HG02623 (cell line): Measurements from ENCODE around the gene RAB3IL1.
"Not testable (repeated sequence)": the region's sequence is repeated elsewhere in the genome, so short reads cannot be mapped to it uniquely, and the experiment has no call there.

Source experiments
- ATAC-seq: cut with Tn5 transposase; IDR thresholded peaks from one replicate; pipeline ENCODE4 v1.9.1; 2021; ENCODE audit warnings: moderate library complexity; ENCODE audit not compliant: unreplicated experiment

Gene RAB3IL1

GRCh38 chr11:61954106-61954850 is 36.9 kb upstream of the RAB3IL1 start:
- ATAC-seq, result no peak

- ATAC-seq, result not testable (repeated sequence)
These were observed 36.3 kb upstream of the RAB3IL1 start for GRCh38 chr11:61953632-61954031.

GRCh38 chr11:61952882-61953281 is 35.5 kb upstream of the RAB3IL1 start:
- ATAC-seq, result no peak

- ATAC-seq, result no peak
These were observed 34.2 kb upstream of the RAB3IL1 start for GRCh38 chr11:61951484-61952135.

GRCh38 chr11:61950035-61950547 is 32.7 kb upstream of the RAB3IL1 start, which contains the start of gene BEST1:
Gene BEST1 (plus strand): TSS chr11:61950351. CDS start chr11:61951807, 1,456 bp downstream.
- ATAC-seq, result no peak

- no peak for ATAC-seq
These were observed 32.0 kb upstream of the RAB3IL1 start for GRCh38 chr11:61949169-61950034.

GRCh38 chr11:61948505-61948904 is 31.1 kb upstream of the RAB3IL1 start:
- ATAC-seq, result no peak

- no peak for ATAC-seq
These were observed 30.3 kb upstream of the RAB3IL1 start for GRCh38 chr11:61947486-61948210.

GRCh38 chr11:61946894-61947293 is 29.5 kb upstream of the RAB3IL1 start:
- ATAC-seq, result no peak

GRCh38 chr11:61945191-61945590 is 27.8 kb upstream of the RAB3IL1 start:
- no peak for ATAC-seq

GRCh38 chr11:61940466-61940865 is 23.1 kb upstream of the RAB3IL1 start:
- no peak for ATAC-seq

- ATAC-seq, result no peak
These were observed 18.5 kb upstream of the RAB3IL1 start for GRCh38 chr11:61935861-61936260.

GRCh38 chr11:61930933-61931332 is 13.6 kb upstream of the RAB3IL1 start:
- ATAC-seq, result no peak

- no peak for ATAC-seq
These were observed 11.2 kb upstream of the RAB3IL1 start for GRCh38 chr11:61928606-61929005.

GRCh38 chr11:61927501-61927900 is 10.1 kb upstream of the RAB3IL1 start:
- ATAC-seq, result no peak

- ATAC-seq, result no peak
These were observed 8.9 kb upstream of the RAB3IL1 start for GRCh38 chr11:61926235-61926634.

- ATAC-seq, result no peak
These were observed 8.4 kb upstream of the RAB3IL1 start for GRCh38 chr11:61925736-61926135.

- ATAC-seq, result no peak
These were observed 6.7 kb upstream of the RAB3IL1 start for GRCh38 chr11:61924064-61924455.

- no peak for ATAC-seq
These were observed 6.0 kb upstream of the RAB3IL1 start for GRCh38 chr11:61923166-61924063.

GRCh38 chr11:61922539-61922938 is 5.2 kb upstream of the RAB3IL1 start:
- no peak for ATAC-seq
